Hepatocyte (in vitro differentiated cells): ENCODE results near the gene TMA7.

Experiments
- CTCF ChIP-seq: fragments of 200-600 bp; sonication (generic); IDR thresholded peaks from 2 replicates; pipeline ENCODE4 v1.5.1; 2016; ENCODE audit warnings: antibody characterized with exemption, mild to moderate bottlenecking; ENCODE audit not compliant: poor library complexity
- EZH2 ChIP-seq: fragments of 200-600 bp; sonication (generic); IDR thresholded peaks from 2 replicates; pipeline ENCODE4 v1.6.1; 2016; ENCODE audit warnings: antibody characterized with exemption, mild to moderate bottlenecking, borderline replicate concordance

DNA sequence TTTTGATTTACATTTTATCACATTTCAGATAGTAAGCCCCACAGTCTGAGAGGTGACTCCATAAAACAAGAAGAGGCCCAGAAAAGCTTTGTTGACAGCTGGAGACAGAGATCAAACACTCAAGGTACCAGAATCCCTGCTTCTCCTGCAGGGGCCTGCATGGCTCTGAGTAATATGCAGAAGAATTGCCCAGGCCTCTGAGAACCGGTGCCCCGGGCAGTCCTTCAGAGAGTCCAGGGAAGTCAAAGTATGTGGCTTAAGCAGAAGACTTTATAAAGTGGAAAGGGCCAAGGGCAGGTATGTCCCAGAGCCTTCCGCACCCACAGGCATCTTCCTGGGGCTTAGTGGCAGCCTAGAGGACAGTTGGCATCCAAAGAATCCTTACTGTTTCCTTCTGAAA lies 19.3 kb downstream of the TMA7 start:
- no peak for TF ChIP-seq CTCF
- no peak for TF ChIP-seq EZH2
